ENCODE measurements around the gene NAB2.
"Not testable (repeated sequence)": the region's sequence is repeated elsewhere in the genome, so short reads cannot be mapped to it uniquely, and the experiment has no call there.

The NAB2 gene

GRCh38 chr12:57051011-57051410 is 37.9 kb upstream of the NAB2 start:
- Histone ChIP-seq H3K4me2 (ENCODE audit: low read depth, low read length, poor library complexity, severe bottlenecking) (no peak overlapping the region), H3K27me3 (ENCODE audit: low read length) (no peaks in the 10 kb centered on the region), H3K36me3 (ENCODE audit: low read length) (peaks cover 9% of the 10 kb centered on the region; the same call in 1 of the 2 replicates), H4K20me1 (ENCODE audit: low read depth, low read length) (no peaks in the 10 kb centered on the region), H3K27ac (ENCODE audit: low read depth, low read length) (no peak overlapping the region), H2AFZ (ENCODE audit: low read depth, low read length, severe bottlenecking) (no peak overlapping the region), H3K9ac (ENCODE audit: low read length) (no peak overlapping the region), H3K4me3 (ENCODE audit: insufficient read depth, low read length, poor library complexity, severe bottlenecking) (no peak overlapping the region), H3F3A (ENCODE audit: insufficient read depth) (no peaks in the 10 kb centered on the region), H3K79me2 (ENCODE audit: insufficient read depth, low read length) (no peaks in the 10 kb centered on the region), H3K9me2 (replicated peaks; ENCODE audit: insufficient read depth, low read length) (no peaks in the 10 kb centered on the region), H3K9me3 (ENCODE audit: insufficient read depth, low read length) (no peaks in the 10 kb centered on the region)
- TF ChIP-seq CTCF (IDR thresholded peaks at IDR 0.05; ENCODE audit: insufficient read depth, low read length, poor library complexity, severe bottlenecking) (no peak), EZH2phosphoT487 (conservative IDR thresholded peaks at IDR 0.05; ENCODE audit: low read length) (no peak)

- not testable (repeated sequence) for H3K27me3 ChIP-seq (ENCODE audit: low read length); H3K4me2 ChIP-seq (ENCODE audit: low read depth, low read length, poor library complexity, severe bottlenecking); H3K27ac ChIP-seq (ENCODE audit: low read depth, low read length); H3K4me3 ChIP-seq (ENCODE audit: insufficient read depth, low read length, poor library complexity, severe bottlenecking); H3K9me2 ChIP-seq (replicated peaks; ENCODE audit: insufficient read depth, low read length); H2AFZ ChIP-seq (ENCODE audit: low read depth, low read length, severe bottlenecking); H3K9ac ChIP-seq (ENCODE audit: low read length); H4K20me1 ChIP-seq (ENCODE audit: low read depth, low read length); H3K9me3 ChIP-seq (ENCODE audit: insufficient read depth, low read length); H3F3A ChIP-seq (ENCODE audit: insufficient read depth); H3K79me2 ChIP-seq (ENCODE audit: insufficient read depth, low read length)
- H3K36me3 ChIP-seq (ENCODE audit: low read length): peaks cover 27% of the 10 kb centered on the region
These were observed 35.8 kb upstream of the NAB2 start for GRCh38 chr12:57053146-57053545.

- not testable (repeated sequence) for H3K4me2 ChIP-seq (ENCODE audit: low read depth, low read length, poor library complexity, severe bottlenecking); H3K9ac ChIP-seq (ENCODE audit: low read length); H3F3A ChIP-seq (ENCODE audit: insufficient read depth); H2AFZ ChIP-seq (ENCODE audit: low read depth, low read length, severe bottlenecking); H3K9me3 ChIP-seq (ENCODE audit: insufficient read depth, low read length); H4K20me1 ChIP-seq (ENCODE audit: low read depth, low read length); H3K9me2 ChIP-seq (replicated peaks; ENCODE audit: insufficient read depth, low read length); H3K27me3 ChIP-seq (ENCODE audit: low read length); H3K79me2 ChIP-seq (ENCODE audit: insufficient read depth, low read length); H3K27ac ChIP-seq (ENCODE audit: low read depth, low read length); H3K4me3 ChIP-seq (ENCODE audit: insufficient read depth, low read length, poor library complexity, severe bottlenecking)
- H3K36me3 ChIP-seq (ENCODE audit: low read length): peaks cover 33% of the 10 kb centered on the region
These were observed 35.0 kb upstream of the NAB2 start for GRCh38 chr12:57053901-57054300.

GRCh38 chr12:57055824-57056223 is 33.1 kb upstream of the NAB2 start:
- H3K79me2 ChIP-seq (ENCODE audit: insufficient read depth, low read length): no peaks in the 10 kb centered on the region
- H2AFZ ChIP-seq (ENCODE audit: low read depth, low read length, severe bottlenecking): no peak overlapping the region
- no peak overlapping the region for H3K27ac ChIP-seq (ENCODE audit: low read depth, low read length)
- no peak overlapping the region for H3K4me3 ChIP-seq (ENCODE audit: insufficient read depth, low read length, poor library complexity, severe bottlenecking)
- TF ChIP-seq EZH2phosphoT487 (conservative IDR thresholded peaks at IDR 0.05; ENCODE audit: low read length) (no peak), CTCF (IDR thresholded peaks at IDR 0.05; ENCODE audit: insufficient read depth, low read length, poor library complexity, severe bottlenecking) (no peak)
- H3K9me3 ChIP-seq (ENCODE audit: insufficient read depth, low read length): no peaks in the 10 kb centered on the region
- H3K4me2 ChIP-seq (ENCODE audit: low read depth, low read length, poor library complexity, severe bottlenecking): no peak overlapping the region
- no peak overlapping the region for H3K9ac ChIP-seq (ENCODE audit: low read length)
- H4K20me1 ChIP-seq (ENCODE audit: low read depth, low read length): no peaks in the 10 kb centered on the region
- H3K9me2 ChIP-seq (replicated peaks; ENCODE audit: insufficient read depth, low read length): no peaks in the 10 kb centered on the region
- 0 out of 2 replicates have a peak, but pooled peaks cover 3% of the 10 kb centered on the region for H3F3A ChIP-seq (ENCODE audit: insufficient read depth)
- H3K36me3 ChIP-seq (ENCODE audit: low read length): peaks cover 52% of the 10 kb centered on the region
- no peaks in the 10 kb centered on the region for H3K27me3 ChIP-seq (ENCODE audit: low read length)

Measured in SU-DHL-6 (cell line).